ENCODE data around the gene P2RX4.

DNA sequence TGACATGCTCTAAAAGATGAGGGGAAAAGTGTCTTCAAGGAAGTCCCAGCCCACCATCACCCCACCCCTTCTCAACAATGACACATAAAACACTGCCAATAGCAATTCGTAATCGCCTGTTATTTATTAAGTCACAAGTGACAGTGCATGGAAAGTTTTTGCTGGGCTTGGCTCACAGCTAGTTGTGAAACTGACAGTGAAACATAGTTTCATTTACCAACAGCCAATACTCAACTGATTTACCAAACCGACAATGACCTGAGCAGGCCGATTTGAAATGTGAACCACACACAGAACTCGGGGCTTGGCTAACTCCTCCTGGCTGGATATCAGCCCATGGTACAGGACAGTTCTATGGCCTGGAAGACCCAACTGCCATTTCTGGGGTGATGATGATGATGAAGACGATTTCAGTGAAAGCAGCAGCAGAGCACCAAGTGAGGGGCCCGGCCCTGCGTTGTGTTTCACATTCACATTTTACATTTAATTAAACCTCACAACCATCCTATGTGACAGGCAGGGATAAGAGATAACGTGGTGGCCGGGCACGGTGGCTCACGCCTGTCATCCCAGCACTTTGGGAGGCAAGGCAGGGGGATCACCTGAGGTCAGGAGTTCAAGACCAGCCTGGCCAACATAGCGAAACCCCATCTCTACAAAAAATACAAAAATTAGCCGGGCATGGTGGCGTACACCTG, 43.9 kb downstream of the P2RX4 start:
- TF ChIP-seq, protein P1, sequence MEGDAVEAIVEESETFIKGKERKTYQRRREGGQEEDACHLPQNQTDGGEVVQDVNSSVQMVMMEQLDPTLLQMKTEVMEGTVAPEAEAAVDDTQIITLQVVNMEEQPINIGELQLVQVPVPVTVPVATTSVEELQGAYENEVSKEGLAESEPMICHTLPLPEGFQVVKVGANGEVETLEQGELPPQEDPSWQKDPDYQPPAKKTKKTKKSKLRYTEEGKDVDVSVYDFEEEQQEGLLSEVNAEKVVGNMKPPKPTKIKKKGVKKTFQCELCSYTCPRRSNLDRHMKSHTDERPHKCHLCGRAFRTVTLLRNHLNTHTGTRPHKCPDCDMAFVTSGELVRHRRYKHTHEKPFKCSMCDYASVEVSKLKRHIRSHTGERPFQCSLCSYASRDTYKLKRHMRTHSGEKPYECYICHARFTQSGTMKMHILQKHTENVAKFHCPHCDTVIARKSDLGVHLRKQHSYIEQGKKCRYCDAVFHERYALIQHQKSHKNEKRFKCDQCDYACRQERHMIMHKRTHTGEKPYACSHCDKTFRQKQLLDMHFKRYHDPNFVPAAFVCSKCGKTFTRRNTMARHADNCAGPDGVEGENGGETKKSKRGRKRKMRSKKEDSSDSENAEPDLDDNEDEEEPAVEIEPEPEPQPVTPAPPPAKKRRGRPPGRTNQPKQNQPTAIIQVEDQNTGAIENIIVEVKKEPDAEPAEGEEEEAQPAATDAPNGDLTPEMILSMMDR (conservative IDR thresholded peaks at IDR 0.05 in 1 of 2, IDR thresholded peaks at IDR 0.05 in 1 of 2; ENCODE audit: extremely low read depth in 1 of 2, insufficient read depth in 1 of 2, low read depth in 1 of 2, low read length in 2 of 2): no peak
- TF ChIP-seq EZH2 (IDR thresholded peaks at IDR 0.05; ENCODE audit: borderline replicate concordance, low read length): no peak
